DMS153 treated with DMSO at 0.1 percent for 48 hours (cell line): ENCODE measurements around the gene MAP7.
"Not testable (repeated sequence)": the region's sequence is repeated elsewhere in the genome, so short reads cannot be mapped to it uniquely, and the experiment has no call there.

ENCODE experiments used
- DNase-seq: peaks from one replicate; lab custom pipeline; 2025; ENCODE audit not compliant: unreplicated experiment; lab: John Stamatoyannopoulos, UW

Gene MAP7

GRCh38 chr6:136508725-136509392 lies 41.4 kb downstream of the MAP7 start:
- DNase-seq, result no peak

GRCh38 chr6:136506124-136506799 lies 44.0 kb downstream of the MAP7 start:
- no peak for DNase-seq

- no peak for DNase-seq
Measured at GRCh38 chr6:136503303-136504029, 46.8 kb downstream of the MAP7 start.

GRCh38 chr6:136502786-136503185 lies 47.4 kb downstream of the MAP7 start:
- DNase-seq, result no peak

GRCh38 chr6:136501514-136501913 lies 48.7 kb downstream of the MAP7 start:
- no peak for DNase-seq

GRCh38 chr6:136501096-136501495 lies 49.1 kb downstream of the MAP7 start:
- DNase-seq, result no peak

GRCh38 chr6:136500414-136500813 lies 49.8 kb downstream of the MAP7 start:
- DNase-seq, result no peak

GRCh38 chr6:136499370-136499769 lies 50.9 kb downstream of the MAP7 start:
- no peak for DNase-seq

GRCh38 chr6:136496449-136496848 lies 53.8 kb downstream of the MAP7 start:
- DNase-seq, result not testable (repeated sequence)

- DNase-seq, result no peak
Measured at GRCh38 chr6:136494710-136495109, 55.5 kb downstream of the MAP7 start.

GRCh38 chr6:136494059-136494458 lies 56.2 kb downstream of the MAP7 start:
- no peak for DNase-seq

- no peak for DNase-seq
Measured at GRCh38 chr6:136492409-136492808, 57.8 kb downstream of the MAP7 start.

- DNase-seq, result no peak
Measured at GRCh38 chr6:136491754-136492153, 58.5 kb downstream of the MAP7 start.

GRCh38 chr6:136491251-136491650 lies 59.0 kb downstream of the MAP7 start:
- no peak for DNase-seq

GRCh38 chr6:136489689-136490033 lies 60.6 kb downstream of the MAP7 start:
- not testable (repeated sequence) for DNase-seq

GRCh38 chr6:136487759-136488425 lies 62.3 kb downstream of the MAP7 start:
- DNase-seq, result no peak

GRCh38 chr6:136486357-136486756 lies 63.9 kb downstream of the MAP7 start:
- DNase-seq, result no peak

- DNase-seq, result no peak
Measured at GRCh38 chr6:136483906-136484305, 66.3 kb downstream of the MAP7 start.

- DNase-seq, result not testable (repeated sequence)
Measured at GRCh38 chr6:136483005-136483404, 67.2 kb downstream of the MAP7 start.

- no peak for DNase-seq
Measured at GRCh38 chr6:136477548-136477947, 72.7 kb downstream of the MAP7 start.

- DNase-seq, result no peak
Measured at GRCh38 chr6:136475686-136476085, 74.5 kb downstream of the MAP7 start.

GRCh38 chr6:136474241-136474640 lies 76.0 kb downstream of the MAP7 start:
- no peak for DNase-seq
